Measurements from ENCODE around the gene PKD2L1.
"Not testable (repeated sequence)": the region's sequence is repeated elsewhere in the genome, so short reads cannot be mapped to it uniquely, and the experiment has no call there.

DNA sequence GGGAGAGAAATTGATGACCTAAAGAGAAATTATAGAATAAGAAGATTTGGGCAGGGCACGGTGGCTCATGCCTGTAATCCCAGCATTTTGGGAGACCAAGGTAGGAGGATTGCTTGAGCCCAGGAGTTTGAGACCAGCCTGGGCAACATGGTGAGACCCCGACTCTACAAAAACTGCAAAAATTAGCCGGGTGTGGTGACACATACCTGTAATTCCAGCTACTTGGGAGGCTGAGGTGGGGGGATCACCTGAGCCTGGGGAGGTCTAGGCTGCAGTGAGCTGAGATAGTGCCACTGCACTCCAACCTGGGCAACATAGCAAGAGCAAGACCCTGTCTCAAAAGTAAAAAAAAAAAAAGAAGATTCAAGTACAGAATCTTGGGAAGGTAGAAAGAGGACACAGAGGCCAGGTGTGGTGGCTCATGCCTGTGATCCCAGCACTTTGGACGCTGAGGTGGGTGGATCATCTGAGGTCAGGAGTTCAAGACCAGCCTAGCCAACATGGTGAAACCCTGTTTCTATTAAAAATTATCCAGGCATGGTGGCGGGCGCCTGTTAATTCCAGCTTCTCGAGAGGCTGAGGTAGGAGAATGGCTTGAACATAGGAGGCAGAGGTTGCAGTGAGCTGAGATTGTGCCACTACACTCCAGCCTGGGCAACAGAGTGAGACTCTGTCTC is 44.8 kb upstream of the PKD2L1 start:
- not testable (repeated sequence) for TF ChIP-seq POLR2A (IDR thresholded peaks at IDR 0.05; ENCODE audit: low read length); GATA1 (IDR thresholded peaks at IDR 0.05; ENCODE audit: low read depth, low read length)
